Kidney epithelial cell (primary cell): ENCODE measurements around the gene IGFBP5. TPM values are rescaled to one million over a fixed set of nuclear protein-coding genes. Genes with fewer than 3 reads are reported as not detected.

Experiments used
- DNase-seq: peaks from one replicate; pipeline ENCODE4 v3.0.0-alpha.2; 2010; ENCODE audit warnings: low read depth
- H3K27me3 ChIP-seq: 2 replicates; pipeline ENCODE4 v1.6.0; 2011; ENCODE audit warnings: low read length; ENCODE audit not compliant: control insufficient read depth, insufficient read depth
- H3K36me3 ChIP-seq: 2 replicates; pipeline ENCODE4 v1.5.1; 2011; ENCODE audit warnings: low read length; ENCODE audit not compliant: control insufficient read depth, insufficient read depth
- H3K4me3 ChIP-seq: 2 replicates; pipeline ENCODE4 v1.5.1; 2011; ENCODE audit warnings: low read depth, mild to moderate bottlenecking, control low read depth, low read length
- total RNA-seq: library from RNA; depleted of rRNA; stranded (reverse); fragments of >200 nt; gene quantifications from 2 replicates; pipeline ENCODE4 v1.2.3, GENCODE V29; 2015
- TF ChIP-seq, protein P1 (sequence below): IDR thresholded peaks from 2 replicates; pipeline ENCODE4 v1.5.1; 2011; ENCODE audit warnings: mild to moderate bottlenecking, moderate library complexity, low read length, control low read depth, inconsistent platforms; ENCODE audit not compliant: insufficient read depth, poor library complexity, severe bottlenecking

The IGFBP5 gene
- total RNA-seq, 1 donor from 2014 or later: 51.7 TPM

DNA sequence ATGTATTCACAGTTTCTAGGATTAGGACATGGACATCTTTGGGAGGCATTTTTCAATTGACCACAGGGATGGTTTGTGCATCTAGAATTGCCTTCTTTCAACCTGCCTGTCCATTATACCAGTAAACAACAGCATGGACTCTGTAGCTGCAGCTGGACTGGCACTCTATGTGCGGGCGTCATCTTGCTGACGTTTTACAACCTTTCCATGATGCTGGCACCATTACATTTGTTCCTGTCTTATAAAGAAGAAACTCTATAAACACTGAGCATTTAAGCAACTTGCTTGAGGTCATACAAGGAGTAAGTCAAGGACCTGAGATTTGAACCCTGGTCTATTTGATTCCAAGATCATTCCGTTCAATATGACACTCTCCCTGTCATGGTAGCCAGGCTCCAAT lies 25.4 kb upstream of the IGFBP5 start:
- Histone ChIP-seq H3K27me3 (no peaks in the 10 kb centered on the region), H3K36me3 (no peaks in the 10 kb centered on the region), H3K4me3 (no peak overlapping the region)
- DNase-seq: no peak
- TF ChIP-seq, protein P1, sequence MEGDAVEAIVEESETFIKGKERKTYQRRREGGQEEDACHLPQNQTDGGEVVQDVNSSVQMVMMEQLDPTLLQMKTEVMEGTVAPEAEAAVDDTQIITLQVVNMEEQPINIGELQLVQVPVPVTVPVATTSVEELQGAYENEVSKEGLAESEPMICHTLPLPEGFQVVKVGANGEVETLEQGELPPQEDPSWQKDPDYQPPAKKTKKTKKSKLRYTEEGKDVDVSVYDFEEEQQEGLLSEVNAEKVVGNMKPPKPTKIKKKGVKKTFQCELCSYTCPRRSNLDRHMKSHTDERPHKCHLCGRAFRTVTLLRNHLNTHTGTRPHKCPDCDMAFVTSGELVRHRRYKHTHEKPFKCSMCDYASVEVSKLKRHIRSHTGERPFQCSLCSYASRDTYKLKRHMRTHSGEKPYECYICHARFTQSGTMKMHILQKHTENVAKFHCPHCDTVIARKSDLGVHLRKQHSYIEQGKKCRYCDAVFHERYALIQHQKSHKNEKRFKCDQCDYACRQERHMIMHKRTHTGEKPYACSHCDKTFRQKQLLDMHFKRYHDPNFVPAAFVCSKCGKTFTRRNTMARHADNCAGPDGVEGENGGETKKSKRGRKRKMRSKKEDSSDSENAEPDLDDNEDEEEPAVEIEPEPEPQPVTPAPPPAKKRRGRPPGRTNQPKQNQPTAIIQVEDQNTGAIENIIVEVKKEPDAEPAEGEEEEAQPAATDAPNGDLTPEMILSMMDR: no peak

DNA sequence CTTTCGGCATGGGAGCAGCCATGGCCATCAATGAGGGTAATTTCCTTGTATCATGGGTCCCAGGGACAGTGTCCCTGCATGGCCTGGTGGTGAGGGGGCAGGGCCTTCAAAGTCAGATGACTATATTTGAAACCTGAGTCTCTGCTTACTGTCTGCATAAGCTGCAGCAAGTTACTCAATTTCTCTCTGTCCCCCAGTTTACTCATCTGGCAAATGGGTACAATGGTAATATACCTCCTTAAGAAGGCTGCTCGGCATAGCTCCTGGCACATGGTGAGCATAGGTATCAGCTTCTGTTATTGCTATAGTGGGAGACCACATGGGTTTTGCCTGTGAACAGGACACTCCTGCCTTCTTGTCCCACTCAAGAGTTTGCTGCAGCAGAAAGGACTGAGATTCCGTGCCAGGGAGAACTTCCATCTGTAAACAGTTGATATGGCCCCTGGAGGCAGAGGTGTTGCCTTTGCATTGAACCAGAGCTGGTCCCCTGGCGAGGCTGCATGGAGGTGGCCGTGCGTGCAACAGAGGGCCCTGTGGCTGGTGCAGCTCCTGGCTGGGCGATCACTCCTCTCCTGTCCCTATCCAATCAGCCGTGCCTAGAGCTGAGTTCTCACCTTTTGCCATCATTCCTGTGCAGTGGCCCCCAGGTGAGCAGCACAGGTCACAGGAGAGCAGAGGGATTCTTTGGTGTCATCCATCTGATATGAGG lies 22.7 kb upstream of the IGFBP5 start:
- no peaks in the 10 kb centered on the region for H3K36me3 ChIP-seq
- H3K27me3 ChIP-seq: no peaks in the 10 kb centered on the region
- no peak overlapping the region for H3K4me3 ChIP-seq
- TF ChIP-seq, protein P1: no peak
- no peak for DNase-seq

DNA sequence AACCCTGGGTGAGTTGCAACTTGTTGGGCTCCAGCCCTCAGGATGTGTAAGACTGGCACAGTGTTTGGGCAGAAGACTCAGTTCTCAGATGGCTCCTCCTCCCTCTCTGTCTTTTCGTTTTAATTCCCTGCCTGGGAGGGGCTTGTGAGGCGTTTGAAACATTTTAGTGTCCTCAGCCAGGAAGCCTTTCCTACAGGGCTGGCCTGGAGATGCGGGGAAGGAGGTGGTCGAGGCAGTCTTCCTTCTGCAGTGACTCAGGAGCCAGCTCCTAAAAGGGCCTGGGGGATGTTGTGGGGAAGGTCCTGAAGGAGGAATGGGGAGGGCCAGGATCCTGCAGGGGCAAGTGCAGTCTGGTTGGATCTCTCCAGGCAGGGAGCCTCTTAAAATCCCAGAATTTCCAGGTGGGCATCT lies 22.1 kb upstream of the IGFBP5 start:
- DNase-seq: no peak
- TF ChIP-seq, protein P1: no peak
- H3K27me3 ChIP-seq: no peaks in the 10 kb centered on the region

DNA sequence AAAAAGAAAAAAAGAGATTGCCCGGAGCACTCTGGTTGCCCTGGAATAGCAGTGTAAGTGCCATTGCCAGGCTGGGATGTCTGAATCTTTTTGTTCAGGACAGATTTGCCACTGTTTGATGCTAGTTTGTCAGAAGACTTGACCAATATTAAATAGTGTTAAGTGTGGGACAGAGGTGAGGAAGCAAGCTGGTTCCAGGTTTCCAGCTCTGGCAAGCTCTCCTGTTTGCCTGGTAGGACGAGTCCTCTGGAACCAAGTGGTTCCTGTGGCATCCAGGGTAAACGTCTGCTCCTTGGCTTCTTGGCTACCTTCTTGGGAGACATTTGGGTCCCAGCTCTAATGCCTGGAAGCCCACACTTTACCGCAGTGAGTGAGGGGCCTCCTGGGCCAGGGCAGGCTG lies 20.8 kb upstream of the IGFBP5 start:
- TF ChIP-seq, protein P1: no peak
- H3K4me3 ChIP-seq: no peak overlapping the region
- H3K36me3 ChIP-seq: no peaks in the 10 kb centered on the region
- DNase-seq: no peak
- no peaks in the 10 kb centered on the region for H3K27me3 ChIP-seq

More for the DNA sequence above, 22.1 kb upstream of the IGFBP5 start:
- no peaks in the 10 kb centered on the region for H3K36me3 ChIP-seq
- no peak overlapping the region for H3K4me3 ChIP-seq

DNA sequence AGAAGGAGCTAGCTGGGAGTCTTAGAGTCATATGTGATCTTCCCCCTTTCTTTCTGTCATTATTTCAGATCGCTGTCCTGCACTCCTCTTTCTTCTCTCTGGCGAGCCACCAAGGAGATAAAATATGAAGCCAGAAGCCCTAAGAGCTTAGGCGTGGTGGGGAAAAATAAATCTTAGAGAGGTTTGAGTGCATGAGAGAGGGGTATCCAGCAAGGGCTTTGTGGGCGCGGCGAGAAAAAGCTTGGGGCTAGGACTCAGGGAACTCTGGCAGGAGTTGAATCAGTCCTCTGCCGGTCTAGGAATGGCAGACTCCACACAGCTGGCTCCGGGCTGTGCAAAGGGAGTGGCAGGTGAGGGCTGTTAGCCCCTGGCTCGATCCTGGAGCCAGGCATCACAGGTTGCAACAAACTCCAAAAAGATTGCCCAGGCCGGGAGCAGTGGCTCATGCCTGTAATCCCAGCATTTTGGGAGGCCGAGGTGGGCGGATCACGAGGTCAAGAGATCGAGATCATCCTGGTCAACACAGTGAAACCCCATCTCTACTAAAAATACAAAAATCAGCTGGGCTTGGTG lies 20.1 kb upstream of the IGFBP5 start:
- DNase-seq: no peak
- Histone ChIP-seq H3K27me3 (no peaks in the 10 kb centered on the region), H3K36me3 (no peaks in the 10 kb centered on the region), H3K4me3 (no peak overlapping the region)
- TF ChIP-seq, protein P1: no peak
